ENCODE data around the gene MTG2.

GRCh38 chr20:62212299-62212698 is 29.5 kb downstream of the MTG2 start:
- TF ChIP-seq CTCF (IDR thresholded peaks at IDR 0.05), result no peak
- no peak for TF ChIP-seq POLR2A (IDR thresholded peaks at IDR 0.05)
